Vagina (tissue), 2 donors: Measurements from ENCODE around the gene NUTM1.

Experiments
- CTCF ChIP-seq, 3 experiments: fragments of 450-650 bp in 2 of 3; fragments of 200-600 bp in 1 of 3; sonication (generic) in 1 of 3; IDR thresholded peaks; one replicate each; pipeline ENCODE4 v1.5.1; 2017 to 2019; ENCODE audit warnings: antibody characterized with exemption in 3 of 3, mild to moderate bottlenecking in 2 of 3, moderate library complexity in 2 of 3
- POLR2A ChIP-seq, 2 donors: fragments of 450-650 bp; IDR thresholded peaks; one replicate each; pipeline ENCODE4 v1.6.1; 2017; ENCODE audit warnings: antibody characterized with exemption in 2 of 2, mild to moderate bottlenecking in 2 of 2, moderate library complexity in 2 of 2
- POLR2AphosphoS5 ChIP-seq, 2 donors: sonication (generic); formaldehyde crosslinking; IDR thresholded peaks; one replicate each; pipeline ENCODE4 v1.9.0; 2017; ENCODE audit warnings: antibody characterized with exemption in 2 of 2, mild to moderate bottlenecking in 2 of 2, low read depth in 1 of 2; ENCODE audit not compliant: insufficient read depth in 1 of 2

DNA sequence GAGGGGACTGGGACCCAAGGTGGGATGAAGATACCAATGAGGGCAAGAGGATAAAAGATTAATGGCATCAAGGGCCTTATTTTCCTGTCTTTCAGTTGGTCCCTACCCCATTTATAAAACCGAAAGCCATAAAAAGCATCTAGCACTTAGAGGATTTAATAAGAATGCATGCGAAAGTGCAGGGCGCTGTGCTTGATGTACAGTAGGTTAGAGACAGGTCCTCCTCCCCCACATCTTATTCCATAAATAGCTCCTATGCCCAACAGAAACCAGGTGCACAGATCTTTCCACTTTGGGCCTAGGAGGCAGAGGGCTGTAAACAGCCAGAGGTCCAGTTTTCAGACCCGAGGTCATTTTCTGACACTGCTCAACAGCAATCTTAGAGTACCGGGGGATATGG lies 22.7 kb downstream of the NUTM1 start:
- TF ChIP-seq CTCF (IDR thresholded peaks at IDR 0.05) = no peak
- TF ChIP-seq POLR2A (IDR thresholded peaks at IDR 0.05) = no peak
- no peak for TF ChIP-seq POLR2AphosphoS5 (IDR thresholded peaks at IDR 0.05; ENCODE audit: insufficient read depth in 1 of 2, low read depth in 1 of 2)
